NCI-H128 (cell line): Measurements from ENCODE around the gene ITGA8.
"Not testable (repeated sequence)": the region's sequence is repeated elsewhere in the genome, so short reads cannot be mapped to it uniquely, and the experiment has no call there.

ENCODE experiments used
- DNase-seq: peaks from one replicate; lab custom pipeline; 2025; ENCODE audit not compliant: unreplicated experiment; lab: John Stamatoyannopoulos, UW

The ITGA8 gene

GRCh38 chr10:15562578-15562977, 157.1 kb downstream of the ITGA8 start:
- no peak for DNase-seq

- DNase-seq = no peak
Measured at GRCh38 chr10:15562116-15562515, 157.6 kb downstream of the ITGA8 start.

GRCh38 chr10:15558136-15558535, 161.6 kb downstream of the ITGA8 start:
- no peak for DNase-seq

- DNase-seq = not testable (repeated sequence)
Measured at GRCh38 chr10:15557168-15557567, 162.6 kb downstream of the ITGA8 start.

- DNase-seq = no peak
Measured at GRCh38 chr10:15550950-15551349, 168.8 kb downstream of the ITGA8 start.

GRCh38 chr10:15548331-15548730, 171.4 kb downstream of the ITGA8 start:
- no peak for DNase-seq

- no peak for DNase-seq
Measured at GRCh38 chr10:15546606-15547005, 173.1 kb downstream of the ITGA8 start.

- DNase-seq = no peak
Measured at GRCh38 chr10:15545884-15546283, 173.8 kb downstream of the ITGA8 start.

GRCh38 chr10:15545266-15545665, 174.5 kb downstream of the ITGA8 start:
- no peak for DNase-seq

GRCh38 chr10:15543994-15544393, 175.7 kb downstream of the ITGA8 start:
- no peak for DNase-seq

GRCh38 chr10:15542817-15543216, 176.9 kb downstream of the ITGA8 start:
- no peak for DNase-seq

- DNase-seq = no peak
Measured at GRCh38 chr10:15541376-15541775, 178.3 kb downstream of the ITGA8 start.

- no peak for DNase-seq
Measured at GRCh38 chr10:15540727-15541126, 179.0 kb downstream of the ITGA8 start.

GRCh38 chr10:15539262-15539661, 180.5 kb downstream of the ITGA8 start:
- DNase-seq = no peak

GRCh38 chr10:15534928-15535538, 184.7 kb downstream of the ITGA8 start:
- not testable (repeated sequence) for DNase-seq

- DNase-seq = no peak
Measured at GRCh38 chr10:15531927-15532722, 187.6 kb downstream of the ITGA8 start.

GRCh38 chr10:15528859-15529239, 190.9 kb downstream of the ITGA8 start:
- no peak for DNase-seq

GRCh38 chr10:15526754-15527153, 193.0 kb downstream of the ITGA8 start:
- no peak for DNase-seq

- DNase-seq = no peak
Measured at GRCh38 chr10:15521328-15521903, 198.3 kb downstream of the ITGA8 start.

- DNase-seq = no peak
Measured at GRCh38 chr10:15518250-15518649, 201.5 kb downstream of the ITGA8 start.

- no peak for DNase-seq
Measured at GRCh38 chr10:15516256-15517085, 203.3 kb downstream of the ITGA8 start.
